Neural progenitor cell (in vitro differentiated cells): ENCODE measurements around the gene NFKBIA. TPM values are rescaled to one million over a fixed set of nuclear protein-coding genes. Genes with fewer than 3 reads are reported as not detected.

Source experiments
- DNase-seq: peaks from one replicate; pipeline ENCODE4 v3.0.0-alpha.2; 2016; ENCODE audit warnings: low spot score
- H2AFZ ChIP-seq: fragments of 200-600 bp; sonication (generic); replicated peaks from 2 replicates; pipeline ENCODE4 v1.6.1; 2016; ENCODE audit warnings: antibody characterized with exemption
- H3F3A ChIP-seq: fragments of 200-600 bp; sonication (generic); 2 replicates; pipeline ENCODE4 v1.6.1; 2016; ENCODE audit warnings: antibody characterized with exemption, low read depth
- H3K27ac ChIP-seq: fragments of 200-600 bp; sonication (generic); 2 replicates; pipeline ENCODE4 v1.5.1; 2016; ENCODE audit warnings: mild to moderate bottlenecking
- H3K27me3 ChIP-seq: fragments of 200-600 bp; sonication (generic); 2 replicates; pipeline ENCODE4 v1.6.1; 2016; ENCODE audit warnings: mild to moderate bottlenecking, moderate library complexity
- H3K36me3 ChIP-seq: fragments of 200-600 bp; sonication (generic); 2 replicates; pipeline ENCODE4 v1.5.1; 2016
- H3K4me1 ChIP-seq: fragments of 200-600 bp; sonication (generic); 2 replicates; pipeline ENCODE4 v1.6.1; 2016; ENCODE audit warnings: mixed run types
- H3K4me2 ChIP-seq: fragments of 200-600 bp; sonication (generic); 2 replicates; pipeline ENCODE4 v1.6.1; 2016
- H3K4me3 ChIP-seq: fragments of 200-600 bp; sonication (generic); 2 replicates; pipeline ENCODE4 v1.5.1; 2016
- H3K79me2 ChIP-seq: fragments of 200-600 bp; sonication (generic); 2 replicates; pipeline ENCODE4 v1.6.1; 2016; ENCODE audit warnings: low read depth
- H3K9ac ChIP-seq: fragments of 200-600 bp; sonication (generic); 2 replicates; pipeline ENCODE4 v1.6.1; 2016
- H3K9me3 ChIP-seq: fragments of 200-600 bp; sonication (generic); 2 replicates; pipeline ENCODE4 v1.5.1; 2016; ENCODE audit warnings: low read depth
- H4K20me1 ChIP-seq: fragments of 200-600 bp; sonication (generic); 2 replicates; pipeline ENCODE4 v1.6.1; 2016; ENCODE audit warnings: low read depth
- H3K27ac Mint-ChIP-seq: 3 replicates; pipeline ENCODE4 v1.8.0; 2021; ENCODE audit warnings: mixed read lengths
- H3K27me3 Mint-ChIP-seq: 2 replicates; pipeline ENCODE4 v1.8.0; 2022; ENCODE audit warnings: low read depth, mild to moderate bottlenecking, inconsistent platforms, moderate library complexity, mixed read lengths; ENCODE audit not compliant: insufficient read depth
- H3K36me3 Mint-ChIP-seq: 3 replicates; pipeline ENCODE4 v1.8.0; 2021; ENCODE audit warnings: mixed read lengths
- H3K4me1 Mint-ChIP-seq: 3 replicates; pipeline ENCODE4 v1.8.0; 2021; ENCODE audit warnings: mixed read lengths
- H3K4me3 Mint-ChIP-seq: 3 replicates; pipeline ENCODE4 v1.8.0; 2021; ENCODE audit warnings: mild to moderate bottlenecking, moderate library complexity, mixed read lengths
- H3K9me3 Mint-ChIP-seq: 3 replicates; pipeline ENCODE4 v1.8.0; 2020; ENCODE audit warnings: mixed read lengths
- EZH2 ChIP-seq: fragments of 200-600 bp; sonication (generic); IDR thresholded peaks from 2 replicates; pipeline ENCODE4 v1.6.1; 2017; ENCODE audit warnings: antibody characterized with exemption, mild to moderate bottlenecking, moderate library complexity
- EZH2phosphoT487 ChIP-seq: fragments of 200-600 bp; sonication (generic); IDR thresholded peaks from 2 replicates; pipeline ENCODE4 v1.6.1; 2017; ENCODE audit warnings: antibody characterized with exemption
- total RNA-seq: library from RNA; depleted of rRNA; stranded (reverse); fragments of >200 nt; gene quantifications from 2 replicates; pipeline ENCODE4 v1.2.3, GENCODE V29; 2015; ENCODE audit warnings: low replicate concordance
- TF ChIP-seq, protein P1 (sequence below): fragments of 200-600 bp; sonication (generic); IDR thresholded peaks from 2 replicates; pipeline ENCODE4 v1.5.1; 2017; ENCODE audit warnings: antibody characterized with exemption, mild to moderate bottlenecking

Gene NFKBIA
- total RNA-seq, 1 donor from 2014 or later, result 26.4 TPM

DNA sequence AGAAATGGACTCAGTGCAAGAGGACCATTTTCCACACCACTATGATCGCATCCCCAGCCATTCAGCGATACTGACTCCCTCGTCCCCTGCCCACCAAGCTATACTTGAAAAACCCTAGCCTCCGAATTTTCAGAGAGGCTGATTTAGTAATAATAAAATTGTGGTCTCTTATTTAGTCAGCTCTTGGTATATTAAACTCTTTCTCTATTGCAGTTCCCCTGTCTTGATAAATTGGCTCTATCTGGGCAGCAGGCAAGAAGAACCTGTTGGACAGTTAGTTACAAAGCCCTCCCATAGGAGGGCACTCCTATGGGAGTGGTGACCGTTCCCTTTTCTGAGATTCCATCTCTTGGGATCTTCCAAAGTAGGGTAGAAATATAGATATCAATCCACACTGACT is 33.6 kb downstream of the NFKBIA start:
- H3K36me3 ChIP-seq, result no peaks in the 10 kb centered on the region
- Mint-ChIP-seq H3K4me3 (no peak overlapping the region), H3K4me1 (peaks cover 23% of the 10 kb centered on the region), H3K27ac (no peak overlapping the region), H3K36me3 (no peaks in the 10 kb centered on the region), H3K9me3 (peaks cover 6% of the 10 kb centered on the region), H3K27me3 (peaks cover 2% of the 10 kb centered on the region)
- H3K79me2 ChIP-seq, result no peaks in the 10 kb centered on the region
- no peak overlapping the region for H2AFZ ChIP-seq
- H4K20me1 ChIP-seq, result no peaks in the 10 kb centered on the region
- no peak for DNase-seq
- no peak overlapping the region for H3K9ac ChIP-seq
- H3K27me3 ChIP-seq, result no peaks in the 10 kb centered on the region
- no peak overlapping the region for H3K4me3 ChIP-seq
- H3K4me2 ChIP-seq, result no peak overlapping the region
- no peak for TF ChIP-seq EZH2
- no peaks in the 10 kb centered on the region for H3F3A ChIP-seq
- H3K4me1 ChIP-seq, result peaks cover 16% of the 10 kb centered on the region
- no peaks in the 10 kb centered on the region for H3K9me3 ChIP-seq
- H3K27ac ChIP-seq, result no peak overlapping the region

DNA sequence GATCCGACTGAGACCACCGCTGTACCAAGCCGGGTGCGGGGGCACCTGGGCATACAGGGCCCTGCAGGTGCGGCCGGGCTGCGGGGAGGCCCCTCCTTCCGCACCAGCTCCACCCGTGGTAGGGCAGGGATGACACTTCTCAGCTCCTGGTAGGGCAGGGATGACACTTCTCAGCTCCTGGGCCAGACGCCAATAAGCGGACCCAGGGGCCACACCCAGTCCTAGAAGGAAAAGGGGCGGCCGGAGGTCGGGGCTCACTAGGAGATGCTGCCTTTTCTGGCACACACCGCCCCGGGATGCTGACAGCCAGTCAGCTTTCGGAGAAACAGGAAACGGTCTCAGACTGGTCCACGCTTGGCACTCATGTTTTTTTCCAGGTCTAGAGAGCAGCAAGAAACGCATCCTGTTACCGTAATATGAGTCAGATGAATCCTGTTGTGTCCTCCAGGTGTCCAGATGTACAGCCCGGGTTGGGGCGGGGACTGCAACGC is 34.8 kb downstream of the NFKBIA start:
- Histone ChIP-seq H4K20me1 (no peaks in the 10 kb centered on the region), H3K36me3 (no peaks in the 10 kb centered on the region), H3K4me1 (peaks cover 16% of the 10 kb centered on the region), H3K9me3 (no peaks in the 10 kb centered on the region), H3F3A (no peaks in the 10 kb centered on the region), H2AFZ (no peak overlapping the region), H3K4me2 (no peak overlapping the region), H3K79me2 (no peaks in the 10 kb centered on the region), H3K9ac (no peak overlapping the region), H3K27ac (no peak overlapping the region), H3K27me3 (no peaks in the 10 kb centered on the region), H3K4me3 (no peak overlapping the region)
- no peaks in the 10 kb centered on the region for H3K36me3 Mint-ChIP-seq
- no peak overlapping the region for H3K4me3 Mint-ChIP-seq
- DNase-seq, result no peak
- H3K9me3 Mint-ChIP-seq, result peaks cover 6% of the 10 kb centered on the region
- H3K27ac Mint-ChIP-seq, result no peak overlapping the region
- H3K27me3 Mint-ChIP-seq, result peaks cover 2% of the 10 kb centered on the region
- H3K4me1 Mint-ChIP-seq, result peaks cover 30% of the 10 kb centered on the region
- TF ChIP-seq, protein P1, sequence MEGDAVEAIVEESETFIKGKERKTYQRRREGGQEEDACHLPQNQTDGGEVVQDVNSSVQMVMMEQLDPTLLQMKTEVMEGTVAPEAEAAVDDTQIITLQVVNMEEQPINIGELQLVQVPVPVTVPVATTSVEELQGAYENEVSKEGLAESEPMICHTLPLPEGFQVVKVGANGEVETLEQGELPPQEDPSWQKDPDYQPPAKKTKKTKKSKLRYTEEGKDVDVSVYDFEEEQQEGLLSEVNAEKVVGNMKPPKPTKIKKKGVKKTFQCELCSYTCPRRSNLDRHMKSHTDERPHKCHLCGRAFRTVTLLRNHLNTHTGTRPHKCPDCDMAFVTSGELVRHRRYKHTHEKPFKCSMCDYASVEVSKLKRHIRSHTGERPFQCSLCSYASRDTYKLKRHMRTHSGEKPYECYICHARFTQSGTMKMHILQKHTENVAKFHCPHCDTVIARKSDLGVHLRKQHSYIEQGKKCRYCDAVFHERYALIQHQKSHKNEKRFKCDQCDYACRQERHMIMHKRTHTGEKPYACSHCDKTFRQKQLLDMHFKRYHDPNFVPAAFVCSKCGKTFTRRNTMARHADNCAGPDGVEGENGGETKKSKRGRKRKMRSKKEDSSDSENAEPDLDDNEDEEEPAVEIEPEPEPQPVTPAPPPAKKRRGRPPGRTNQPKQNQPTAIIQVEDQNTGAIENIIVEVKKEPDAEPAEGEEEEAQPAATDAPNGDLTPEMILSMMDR, result no peak
- no peak for TF ChIP-seq EZH2

DNA sequence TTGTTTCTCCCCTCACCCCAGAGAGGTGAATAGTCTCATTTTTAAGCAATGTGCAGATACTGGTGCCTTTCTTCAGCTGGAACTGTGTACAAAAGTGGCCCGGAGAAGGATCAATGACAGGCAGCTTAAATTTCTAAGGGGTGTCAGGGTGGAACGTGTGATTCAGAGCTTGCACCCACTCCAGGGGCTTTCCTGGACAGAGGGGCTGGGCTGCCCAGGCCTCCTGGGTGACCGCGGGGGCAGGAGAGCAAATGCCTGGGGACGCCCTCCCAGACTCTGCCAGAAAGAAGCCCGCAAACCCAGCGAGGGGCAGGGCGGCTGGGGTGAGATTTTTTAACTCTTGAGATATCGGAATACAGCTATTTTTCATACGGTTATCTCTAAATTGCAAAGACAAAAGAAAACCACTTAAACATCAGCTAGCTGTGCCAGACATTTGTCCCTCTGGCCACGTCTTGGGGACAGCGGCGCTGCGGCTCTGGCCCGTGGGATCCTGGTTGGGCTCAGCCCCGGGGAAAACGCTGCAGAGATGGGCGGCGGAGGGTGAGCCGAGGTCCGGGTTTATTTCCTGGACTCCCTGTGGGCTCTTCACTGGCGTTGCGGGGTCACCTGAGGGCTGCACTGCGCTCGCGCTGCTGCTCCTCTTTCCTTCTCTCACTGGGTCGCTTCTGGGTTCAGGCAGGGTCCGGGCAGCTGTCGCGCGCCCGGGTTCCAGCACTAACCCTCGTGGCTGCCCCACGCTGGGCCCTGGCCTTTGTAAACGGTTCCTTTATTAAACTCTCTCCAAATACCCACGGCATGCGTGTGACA is 35.8 kb downstream of the NFKBIA start:
- H3K79me2 ChIP-seq, result no peaks in the 10 kb centered on the region
- no peak overlapping the region for H3K9ac ChIP-seq
- H3K4me2 ChIP-seq, result no peak overlapping the region
- no peak overlapping the region for H3K27ac ChIP-seq
- Mint-ChIP-seq H3K36me3 (no peaks in the 10 kb centered on the region), H3K4me1 (peaks cover 30% of the 10 kb centered on the region), H3K9me3 (peaks cover 6% of the 10 kb centered on the region), H3K27me3 (peaks cover 2% of the 10 kb centered on the region), H3K4me3 (no peak overlapping the region), H3K27ac (peak overlapping the region; percentile 85)
- H3K9me3 ChIP-seq, result no peaks in the 10 kb centered on the region
- DNase-seq, result no peak
- peaks cover 16% of the 10 kb centered on the region for H3K4me1 ChIP-seq
- H3F3A ChIP-seq, result no peaks in the 10 kb centered on the region
- H3K27me3 ChIP-seq, result no peaks in the 10 kb centered on the region
- H3K36me3 ChIP-seq, result no peaks in the 10 kb centered on the region
- H4K20me1 ChIP-seq, result no peaks in the 10 kb centered on the region
- H3K4me3 ChIP-seq, result no peak overlapping the region
- TF ChIP-seq EZH2, result no peak
- TF ChIP-seq, protein P1, result no peak
- no peak for TF ChIP-seq EZH2phosphoT487
- peak overlapping the region; percentile 81 for H2AFZ ChIP-seq

DNA sequence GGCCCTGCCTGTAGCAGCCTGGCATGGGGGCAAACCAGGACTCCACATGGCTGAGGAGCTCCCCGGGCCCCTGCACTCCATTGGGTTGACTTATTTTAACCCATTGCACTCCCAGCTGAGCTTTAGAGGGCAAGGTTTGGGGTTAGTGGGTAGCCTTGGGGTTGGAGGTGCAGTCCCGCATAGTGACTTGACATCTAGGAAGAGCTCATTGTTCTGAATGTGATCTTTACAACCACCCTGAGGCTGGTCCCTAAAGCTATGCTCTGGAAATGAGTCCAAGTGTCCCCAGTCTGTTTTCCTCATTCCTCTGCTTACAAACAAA is 36.4 kb downstream of the NFKBIA start:
- no peaks in the 10 kb centered on the region for H3F3A ChIP-seq
- Mint-ChIP-seq H3K4me3 (no peak overlapping the region), H3K9me3 (peaks cover 6% of the 10 kb centered on the region), H3K27ac (peak overlapping the region; percentile 85), H3K27me3 (peaks cover 2% of the 10 kb centered on the region), H3K4me1 (peaks cover 30% of the 10 kb centered on the region), H3K36me3 (no peaks in the 10 kb centered on the region)
- no peak overlapping the region for H3K27ac ChIP-seq
- no peak overlapping the region for H3K4me3 ChIP-seq
- no peak overlapping the region for H3K9ac ChIP-seq
- no peaks in the 10 kb centered on the region for H3K9me3 ChIP-seq
- H2AFZ ChIP-seq, result peak overlapping the region; percentile 81
- no peak overlapping the region for H3K4me2 ChIP-seq
- H3K79me2 ChIP-seq, result no peaks in the 10 kb centered on the region
- peaks cover 16% of the 10 kb centered on the region for H3K4me1 ChIP-seq
- no peaks in the 10 kb centered on the region for H3K36me3 ChIP-seq
- no peaks in the 10 kb centered on the region for H4K20me1 ChIP-seq
- H3K27me3 ChIP-seq, result no peaks in the 10 kb centered on the region
- no peak for DNase-seq
- TF ChIP-seq, protein P1, result no peak
- no peak for TF ChIP-seq EZH2phosphoT487
- no peak for TF ChIP-seq EZH2
